Ecto neural progenitor cell (in vitro differentiated cells): ENCODE data around the gene PIP4K2C.
A peak's percentile ranks its signal among the peaks of the same experiment; 100 is the strongest.
"Not testable (repeated sequence)": the region's sequence is repeated elsewhere in the genome, so short reads cannot be mapped to it uniquely, and the experiment has no call there.

Experiments
- DNase-seq: peaks from one replicate; pipeline ENCODE4 v3.0.0-alpha.2; 2018; ENCODE audit warnings: low spot score

PIP4K2C gene

DNA sequence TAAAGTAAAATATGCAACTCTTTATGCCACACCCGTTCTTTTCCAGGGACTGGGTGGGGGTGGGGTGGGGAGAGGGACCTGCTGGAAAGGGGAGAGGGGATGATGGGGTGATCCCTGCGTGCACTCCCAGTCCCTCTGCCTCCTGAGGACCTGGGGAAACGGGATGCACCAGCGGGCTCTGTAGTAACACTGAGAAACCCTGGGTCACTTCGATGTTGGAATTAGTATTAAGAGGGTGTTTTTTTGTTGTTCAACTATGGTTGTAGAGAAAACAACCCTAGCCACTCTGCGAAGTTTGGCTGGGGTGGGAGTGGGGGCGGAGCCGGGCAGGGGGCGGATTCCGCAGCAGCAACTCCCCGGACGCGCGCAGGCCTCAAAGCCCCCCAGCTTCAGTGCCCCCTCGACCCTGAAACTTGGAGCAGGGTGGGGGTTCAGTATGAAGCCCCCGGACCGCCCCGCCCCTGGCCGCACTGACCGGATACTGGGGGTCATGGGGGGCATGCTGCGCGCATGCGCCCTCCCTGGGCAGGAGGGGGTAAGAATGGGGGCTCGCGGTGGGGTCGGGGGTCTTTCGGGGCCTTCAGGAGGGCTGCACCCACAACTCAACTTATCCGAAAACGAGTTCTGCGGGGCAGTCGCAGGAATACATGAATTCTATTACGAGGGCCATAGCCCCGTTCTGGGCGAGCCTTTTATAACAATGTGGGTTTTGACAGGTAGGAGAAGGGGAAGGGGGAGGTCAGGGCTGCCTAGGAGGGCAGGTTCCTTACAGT, 19.0 kb downstream of the PIP4K2C start:
- DNase-seq = no peak

- no peak for DNase-seq
Observed at GRCh38 chr12:57610554-57611107, 19.6 kb downstream of the PIP4K2C start.

DNA sequence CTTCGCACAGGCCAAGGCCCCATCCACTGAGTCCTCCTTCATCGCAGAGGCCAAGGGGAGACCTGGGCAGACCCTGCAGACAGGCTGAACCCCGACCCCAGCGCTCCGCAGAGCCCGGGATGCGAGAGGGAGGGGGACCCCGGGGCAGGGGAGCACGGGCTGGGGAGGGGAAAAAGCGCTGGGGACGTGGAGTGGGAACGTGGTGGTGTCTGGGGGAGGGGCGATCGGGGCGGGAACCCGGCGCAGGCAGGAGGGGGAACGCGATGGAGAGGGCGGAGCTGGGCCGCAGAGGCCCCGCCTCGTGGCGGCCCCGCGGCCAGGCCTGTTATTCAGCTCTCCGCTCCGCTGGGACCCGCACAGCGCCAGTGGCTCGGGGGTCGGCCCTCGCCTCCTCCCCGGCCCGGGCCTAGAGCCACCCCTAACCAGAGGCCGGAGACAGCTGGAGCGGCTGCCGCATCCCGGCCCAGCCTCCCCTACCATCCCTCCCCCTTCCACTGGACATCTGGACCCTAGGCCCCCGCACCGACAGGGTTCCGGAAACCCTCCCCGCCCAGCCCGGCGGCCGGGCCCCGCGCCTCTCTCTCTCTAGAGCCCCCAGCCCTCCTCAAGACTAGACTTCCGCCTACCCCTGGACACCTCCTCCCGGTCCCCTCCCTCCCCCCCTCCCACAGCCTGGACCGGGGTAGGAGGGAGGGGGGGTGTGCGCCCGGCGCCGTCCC, 20.3 kb downstream of the PIP4K2C start, which contains the start of gene ARHGEF25:
TSS of gene ARHGEF25 (plus strand) at position 328 of the 719 bp plus-strand sequence. CDS start 460 bp downstream, outside the sequence.
- DNase-seq = peak; percentile 89

GRCh38 chr12:57611827-57612710, 21.1 kb downstream of the PIP4K2C start:
- no peak for DNase-seq

DNA sequence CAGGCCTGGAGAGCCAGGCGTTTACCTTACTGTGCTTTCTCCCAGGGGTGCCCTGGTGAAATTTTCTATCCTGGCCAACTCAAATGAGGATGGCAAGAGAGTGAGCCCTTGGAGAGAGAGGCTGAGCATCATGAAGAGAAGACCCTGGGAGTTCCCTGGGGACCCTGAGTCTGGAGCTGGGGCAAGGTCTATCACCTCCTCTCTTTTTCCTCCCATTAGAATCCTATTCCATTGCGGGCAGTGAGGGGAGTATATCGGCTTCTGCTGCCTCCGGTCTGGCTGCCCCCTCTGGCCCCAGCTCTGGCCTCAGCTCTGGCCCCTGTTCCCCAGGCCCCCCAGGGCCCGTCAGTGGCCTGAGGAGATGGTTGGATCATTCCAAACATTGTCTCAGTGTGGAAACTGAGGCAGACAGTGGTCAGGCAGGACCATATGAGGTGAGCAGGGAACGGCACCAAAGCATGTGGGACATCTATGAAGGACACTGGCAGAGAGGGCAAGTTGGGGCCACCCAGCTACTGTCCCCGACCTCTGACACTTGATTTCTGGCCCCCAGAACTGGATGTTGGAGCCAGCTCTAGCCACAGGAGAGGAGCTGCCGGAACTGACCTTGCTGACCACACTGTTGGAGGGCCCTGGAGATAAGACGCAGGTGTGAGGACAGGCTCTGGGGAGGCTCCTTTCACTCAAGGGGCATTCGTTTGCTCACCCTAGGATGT, 21.9 kb downstream of the PIP4K2C start:
- DNase-seq = no peak

DNA sequence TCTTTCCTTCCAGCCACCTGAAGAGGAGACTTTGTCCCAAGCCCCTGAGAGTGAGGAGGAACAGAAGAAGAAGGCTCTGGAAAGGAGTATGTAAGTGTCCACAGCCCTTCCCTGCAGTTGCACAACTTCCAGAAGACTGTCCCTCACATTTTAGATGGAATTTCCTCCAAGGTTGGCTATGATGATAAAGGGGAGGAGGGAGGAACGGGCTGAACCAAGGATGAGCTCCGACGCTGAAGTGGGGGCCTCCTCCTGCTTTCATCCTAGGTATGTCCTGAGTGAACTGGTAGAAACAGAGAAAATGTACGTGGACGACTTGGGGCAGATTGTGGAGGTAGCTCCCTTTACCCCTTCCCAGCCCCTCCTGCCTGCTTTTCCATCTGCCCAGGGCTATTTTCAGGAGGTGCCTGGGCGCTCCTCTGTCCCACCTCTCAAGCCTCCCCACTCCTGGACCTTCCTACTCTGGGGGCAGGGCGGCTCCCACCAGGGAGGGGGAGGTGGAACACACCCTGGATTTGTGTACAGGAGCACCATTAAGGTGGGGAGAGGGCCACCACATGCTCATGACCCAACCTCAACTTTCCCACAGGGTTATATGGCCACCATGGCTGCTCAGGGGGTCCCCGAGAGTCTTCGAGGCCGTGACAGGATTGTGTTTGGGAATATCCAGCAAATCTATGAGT, 22.6 kb downstream of the PIP4K2C start:
- no peak for DNase-seq

DNA sequence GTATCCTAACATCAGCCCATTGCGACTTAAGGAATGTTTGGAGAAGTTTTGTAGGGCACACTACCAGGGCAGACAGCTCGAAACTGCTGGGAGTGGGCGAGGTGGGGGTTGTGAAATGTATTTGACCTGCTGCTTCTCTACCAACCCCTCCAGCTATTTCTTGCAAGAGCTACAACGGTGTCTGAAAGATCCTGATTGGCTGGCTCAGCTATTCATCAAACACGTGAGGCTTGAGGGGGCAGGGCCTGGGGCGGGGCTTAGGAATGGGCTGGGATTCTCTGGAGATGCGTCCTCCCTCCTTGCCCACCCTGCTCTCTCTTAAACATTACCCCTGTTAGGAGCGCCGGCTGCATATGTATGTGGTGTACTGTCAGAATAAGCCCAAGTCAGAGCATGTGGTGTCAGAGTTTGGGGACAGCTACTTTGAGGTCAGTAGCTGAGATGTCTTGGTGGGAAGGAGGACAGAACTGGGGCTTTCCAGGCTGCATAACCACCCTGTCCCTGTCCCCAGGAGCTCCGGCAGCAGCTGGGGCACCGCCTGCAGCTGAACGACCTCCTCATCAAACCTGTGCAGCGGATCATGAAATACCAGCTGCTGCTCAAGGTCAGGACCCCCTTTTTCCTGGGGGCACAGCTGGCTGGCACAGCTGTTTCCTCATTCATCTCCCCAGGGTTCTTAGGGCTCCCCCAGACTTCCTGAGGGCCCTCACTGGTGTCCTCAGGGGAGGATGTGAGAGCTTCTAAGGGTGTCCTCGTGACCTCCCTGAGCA, 23.4 kb downstream of the PIP4K2C start:
- no peak for DNase-seq

GRCh38 chr12:57614948-57615500, 24.0 kb downstream of the PIP4K2C start:
- DNase-seq = no peak

DNA sequence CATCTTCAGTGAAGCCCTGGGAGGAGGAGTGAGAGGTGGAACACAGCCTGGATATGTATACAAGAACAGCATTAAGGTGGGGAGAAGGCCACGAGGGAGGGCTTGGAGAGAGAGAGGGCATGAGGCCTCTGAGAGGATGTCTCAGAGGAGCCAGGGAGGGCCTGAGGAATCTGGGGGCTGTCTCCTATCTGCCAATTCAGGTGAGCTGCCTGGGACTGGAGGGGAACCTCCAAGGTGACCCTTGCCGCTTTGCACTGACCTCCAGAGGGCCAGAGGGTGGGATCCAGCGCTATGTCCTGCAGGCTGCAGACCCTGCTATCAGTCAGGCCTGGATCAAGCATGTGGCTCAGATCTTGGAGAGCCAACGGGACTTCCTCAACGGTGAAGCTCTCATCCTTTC, 24.6 kb downstream of the PIP4K2C start:
- DNase-seq = no peak

DNA sequence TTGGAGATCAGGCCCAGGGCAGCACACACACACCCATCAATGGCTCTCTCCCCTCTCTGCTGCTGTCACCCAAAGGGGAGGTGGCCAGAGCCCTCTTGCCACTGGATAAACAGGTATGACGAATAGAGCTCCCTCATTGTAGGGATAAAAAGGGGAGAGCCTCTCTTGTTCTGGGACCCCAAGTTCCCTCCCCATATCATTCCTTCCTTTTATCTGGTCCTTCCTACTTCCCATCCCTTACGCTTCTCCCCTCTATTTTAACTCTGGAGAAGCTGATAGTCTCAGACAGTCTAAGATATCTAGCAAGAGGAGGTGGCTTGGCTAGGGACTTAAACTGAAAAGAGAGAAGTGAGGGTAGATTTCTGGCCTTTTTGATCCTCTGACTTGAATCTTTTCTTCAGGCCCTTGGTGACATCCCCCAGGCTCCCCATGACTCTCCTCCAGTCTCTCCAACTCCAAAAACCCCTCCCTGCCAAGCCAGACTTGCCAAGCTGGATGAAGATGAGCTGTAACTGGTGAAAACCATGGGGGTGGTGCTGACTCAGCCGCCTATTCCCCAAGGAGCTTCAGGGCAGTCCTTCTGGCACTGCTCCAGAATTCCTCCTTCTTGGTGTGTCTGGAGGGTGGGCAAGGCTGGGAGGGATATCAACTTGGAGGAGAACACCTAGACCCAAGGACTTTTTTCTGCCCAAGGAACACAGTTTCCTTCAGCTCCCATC, 25.6 kb downstream of the PIP4K2C start:
- DNase-seq = no peak

DNA sequence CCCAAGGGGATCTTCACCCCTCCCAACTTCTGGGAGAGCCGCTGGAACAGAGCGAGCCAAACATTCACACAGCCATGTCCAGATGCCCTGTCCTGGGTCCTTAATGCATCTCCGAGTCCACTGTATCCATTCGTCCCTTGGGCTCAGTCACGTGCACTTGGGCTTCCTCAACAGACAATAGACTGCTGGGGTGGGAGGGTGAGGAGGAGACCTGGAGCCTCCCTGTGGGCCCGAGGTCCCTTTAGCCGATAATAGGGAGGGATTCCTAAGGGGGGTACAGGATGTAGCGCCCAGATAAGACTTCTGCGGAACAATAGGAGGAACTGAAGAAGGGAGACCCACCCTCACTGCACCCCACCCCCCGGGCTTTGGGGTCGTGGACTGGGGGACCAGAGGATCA, 26.9 kb downstream of the PIP4K2C start:
- DNase-seq = no peak

DNA sequence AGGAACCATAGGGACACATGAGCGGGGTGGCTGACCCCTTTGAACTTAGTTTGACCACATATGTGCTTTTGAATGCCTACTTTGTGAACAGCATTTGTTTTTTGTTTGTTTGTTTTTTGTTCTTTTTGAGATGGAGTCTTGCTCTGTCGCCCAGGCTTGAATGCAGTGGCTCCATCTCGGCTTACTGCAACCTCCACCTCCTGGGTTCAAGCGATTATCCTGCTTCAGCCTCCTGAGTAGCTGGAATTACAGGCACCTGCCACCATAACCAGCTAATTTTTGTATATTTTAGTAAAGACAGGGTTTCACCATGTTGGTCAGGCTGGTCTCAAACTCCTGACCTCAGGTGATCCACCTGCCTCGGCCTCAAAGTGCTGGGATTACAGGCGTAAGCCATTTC, 27.4 kb downstream of the PIP4K2C start:
- not testable (repeated sequence) for DNase-seq

GRCh38 chr12:57618966-57619433, 28.0 kb downstream of the PIP4K2C start:
- no peak for DNase-seq

DNA sequence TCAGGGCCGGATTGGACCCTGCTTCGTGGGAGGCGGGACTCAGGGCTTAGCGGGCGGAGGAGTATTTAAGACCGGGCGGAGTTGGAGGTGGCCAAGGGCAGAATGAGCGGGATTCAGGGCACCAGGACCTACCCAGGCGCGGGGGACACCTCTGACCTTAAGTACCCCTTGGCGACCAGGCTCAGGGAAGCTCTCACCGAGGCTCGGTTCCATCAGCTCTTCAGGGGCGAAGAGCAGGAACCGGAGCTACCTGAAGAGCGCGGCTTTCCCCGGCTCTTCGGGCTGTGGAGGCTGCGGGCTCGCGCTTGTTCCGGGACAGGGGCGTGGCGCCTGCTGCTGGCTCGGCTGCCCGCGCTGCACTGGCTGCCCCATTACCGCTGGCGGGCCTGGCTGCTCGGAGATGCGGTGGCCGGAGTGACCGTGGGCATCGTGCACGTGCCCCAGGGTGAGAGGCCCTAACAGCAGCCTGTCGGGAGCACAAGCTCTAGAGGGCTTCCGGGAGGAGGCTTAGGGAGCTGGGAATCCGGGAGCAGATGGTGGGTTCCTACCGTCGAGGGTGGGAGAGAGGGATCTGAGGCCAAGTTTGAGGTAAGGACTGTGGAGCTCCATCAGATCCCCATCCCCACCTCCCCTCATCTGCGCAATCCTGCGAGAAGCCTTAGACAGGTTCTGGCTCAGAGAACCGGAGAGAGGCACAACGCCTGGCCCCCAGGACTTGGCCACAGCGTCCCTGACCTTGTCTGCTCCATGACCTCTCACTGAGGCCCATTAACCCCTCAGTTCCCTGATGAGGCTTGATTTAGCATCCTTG, 28.6 kb downstream of the PIP4K2C start:
- peak; percentile 79 for DNase-seq

DNA sequence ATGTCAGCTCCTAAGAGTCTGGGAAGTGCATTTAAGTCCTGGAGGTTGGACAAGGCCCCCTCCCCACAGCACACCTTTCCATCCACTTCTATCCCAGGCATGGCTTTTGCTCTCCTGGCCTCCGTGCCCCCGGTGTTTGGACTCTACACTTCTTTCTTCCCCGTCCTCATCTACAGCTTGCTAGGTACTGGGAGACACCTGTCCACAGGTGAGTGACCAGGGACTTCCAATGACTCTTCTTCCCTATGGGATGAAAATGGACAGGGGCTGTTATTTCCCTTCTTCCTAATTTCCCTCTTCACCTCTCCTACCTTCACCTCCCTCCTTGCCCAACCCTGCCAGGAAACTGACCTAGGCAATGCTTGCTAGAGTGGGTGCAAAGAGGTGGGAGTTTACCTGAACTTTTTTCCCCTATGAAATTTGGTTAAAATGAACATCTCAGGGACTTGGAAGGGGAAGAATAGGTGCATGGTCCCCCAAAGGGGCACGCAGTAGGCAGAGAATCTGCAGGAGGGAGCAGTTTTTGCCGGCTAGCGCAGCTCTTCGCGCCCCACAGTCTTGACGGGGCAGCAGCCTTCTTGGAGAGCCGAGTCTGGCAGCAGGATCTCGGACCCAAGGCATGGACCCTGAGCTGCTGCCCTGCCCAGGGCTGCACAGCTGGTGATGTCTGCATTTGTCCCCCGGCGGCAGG, 29.4 kb downstream of the PIP4K2C start:
- DNase-seq = no peak

DNA sequence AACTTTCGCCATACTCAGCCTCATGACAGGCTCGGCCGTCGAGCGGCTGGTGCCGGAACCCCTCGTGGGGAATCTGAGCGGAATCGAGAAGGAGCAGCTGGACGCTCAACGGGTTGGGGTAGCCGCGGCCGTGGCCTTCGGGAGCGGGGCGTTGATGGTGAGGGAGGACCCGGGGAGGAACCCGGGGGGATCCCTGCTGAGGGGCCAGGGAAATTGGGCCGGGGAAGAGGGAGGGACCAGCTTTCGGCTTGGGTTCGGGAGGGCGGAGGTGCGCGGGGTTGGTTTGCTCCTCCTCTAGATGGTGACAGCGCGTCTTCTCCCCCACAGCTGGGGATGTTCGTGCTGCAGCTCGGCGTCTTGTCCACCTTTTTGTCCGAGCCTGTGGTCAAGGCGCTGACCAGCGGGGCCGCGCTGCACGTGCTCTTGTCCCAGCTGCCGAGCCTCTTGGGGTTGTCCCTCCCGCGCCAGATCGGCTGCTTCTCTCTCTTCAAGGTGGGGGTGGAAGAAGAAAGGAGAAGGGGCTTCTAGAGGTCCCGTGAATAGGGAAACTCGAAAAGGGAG, 30.0 kb downstream of the PIP4K2C start:
- peak; percentile 68 for DNase-seq
